Peyer's patch (tissue), 4 donors: Measurements from ENCODE around the gene CDK5RAP1. TPM values are rescaled to one million over a fixed set of nuclear protein-coding genes. Genes with fewer than 3 reads are reported as not detected.

Experiments
- DNase-seq, 3 donors: peaks; one replicate each; pipeline ENCODE4 v3.0.0-alpha.2; 2017 to 2019
- H3K27ac ChIP-seq, 4 donors: fragments of 200-600 bp; sonication (generic); one replicate each; pipeline ENCODE4 v1.5.1; 2016 to 2019
- H3K27me3 ChIP-seq, 2 donors: fragments of 200-600 bp; sonication (generic); one replicate each; pipeline ENCODE4 v1.5.1; 2019
- H3K36me3 ChIP-seq, 3 donors: fragments of 200-600 bp; sonication (generic); one replicate each; pipeline ENCODE4 v1.5.1; 2016 to 2019
- H3K4me1 ChIP-seq, 4 donors: fragments of 200-600 bp; sonication (generic); one replicate each; pipeline ENCODE4 v1.5.1; 2016 to 2019
- H3K4me3 ChIP-seq, 4 donors: fragments of 200-600 bp; sonication (generic); 1 replicate in 3 of 4; 2 replicates in 1 of 4; pipeline ENCODE4 v1.5.1; 2016 to 2019; ENCODE audit warnings: mild to moderate bottlenecking in 1 of 4
- H3K9me3 ChIP-seq, 4 donors: fragments of 200-600 bp; sonication (generic); one replicate each; pipeline ENCODE4 v1.5.1; 2016 to 2019; ENCODE audit warnings: mild to moderate bottlenecking in 1 of 4
- POLR2A ChIP-seq, 2 donors: fragments of 450-650 bp; IDR thresholded peaks; one replicate each; pipeline ENCODE4 v1.5.1; 2017; ENCODE audit warnings: antibody characterized with exemption in 2 of 2, mild to moderate bottlenecking in 2 of 2, moderate library complexity in 2 of 2
- total RNA-seq, 4 donors: library from RNA; depleted of rRNA; stranded (reverse); fragments of >200 nt; gene quantifications; one replicate each; pipeline ENCODE4 v1.1.0, GENCODE V29; 2016
- TF ChIP-seq, protein P1 (sequence below), 6 experiments: fragments of 450-650 bp in 4 of 6; fragments of 200-600 bp in 2 of 6; sonication (generic) in 1 of 6; IDR thresholded peaks; one replicate each; pipeline ENCODE4 v1.5.1; 2017 to 2019; ENCODE audit warnings: antibody characterized with exemption in 6 of 6, mild to moderate bottlenecking in 3 of 6, moderate library complexity in 1 of 6

The CDK5RAP1 gene
- total RNA-seq, 4 donors from 2014 or later = 23.5 to 47.0 (median 30.9) TPM

DNA sequence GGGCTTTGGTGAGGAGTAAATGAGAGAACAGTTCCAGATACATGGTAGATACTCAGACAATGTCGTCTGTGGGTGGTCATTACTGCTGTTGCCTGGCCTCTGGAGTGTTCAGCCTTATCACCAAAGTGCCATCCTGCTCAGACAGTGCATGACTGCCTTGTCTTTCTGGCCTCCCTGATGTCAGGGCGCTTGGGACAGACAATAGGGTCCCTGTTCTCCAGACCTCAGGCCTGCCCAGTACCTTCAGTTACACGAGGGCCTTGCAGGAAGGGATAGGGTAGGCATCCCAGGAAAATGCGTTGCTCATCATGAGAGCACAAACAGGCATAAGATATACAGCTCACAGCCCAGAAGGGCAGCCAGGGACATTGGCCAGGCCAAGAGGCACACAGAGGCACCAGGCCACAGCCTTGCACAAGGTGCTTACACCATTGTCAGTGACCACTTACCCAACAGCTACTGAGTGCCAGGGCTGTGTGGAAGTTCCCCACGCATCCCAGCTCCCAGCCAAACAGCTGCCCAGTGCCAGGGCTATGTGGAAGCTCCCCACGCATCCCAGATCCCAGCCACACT is 90.9 kb downstream of the CDK5RAP1 start:
- Histone ChIP-seq H3K4me3 (no peak overlapping the region), H3K36me3 (no peaks in the 10 kb centered on the region), H3K4me1 (no peaks in the 10 kb centered on the region), H3K9me3 (no peaks in the 10 kb centered on the region), H3K27me3 (no peaks in the 10 kb centered on the region), H3K27ac (no peak overlapping the region)
- no peak for DNase-seq
- no peak for TF ChIP-seq POLR2A (IDR thresholded peaks at IDR 0.05)
- TF ChIP-seq, protein P1, sequence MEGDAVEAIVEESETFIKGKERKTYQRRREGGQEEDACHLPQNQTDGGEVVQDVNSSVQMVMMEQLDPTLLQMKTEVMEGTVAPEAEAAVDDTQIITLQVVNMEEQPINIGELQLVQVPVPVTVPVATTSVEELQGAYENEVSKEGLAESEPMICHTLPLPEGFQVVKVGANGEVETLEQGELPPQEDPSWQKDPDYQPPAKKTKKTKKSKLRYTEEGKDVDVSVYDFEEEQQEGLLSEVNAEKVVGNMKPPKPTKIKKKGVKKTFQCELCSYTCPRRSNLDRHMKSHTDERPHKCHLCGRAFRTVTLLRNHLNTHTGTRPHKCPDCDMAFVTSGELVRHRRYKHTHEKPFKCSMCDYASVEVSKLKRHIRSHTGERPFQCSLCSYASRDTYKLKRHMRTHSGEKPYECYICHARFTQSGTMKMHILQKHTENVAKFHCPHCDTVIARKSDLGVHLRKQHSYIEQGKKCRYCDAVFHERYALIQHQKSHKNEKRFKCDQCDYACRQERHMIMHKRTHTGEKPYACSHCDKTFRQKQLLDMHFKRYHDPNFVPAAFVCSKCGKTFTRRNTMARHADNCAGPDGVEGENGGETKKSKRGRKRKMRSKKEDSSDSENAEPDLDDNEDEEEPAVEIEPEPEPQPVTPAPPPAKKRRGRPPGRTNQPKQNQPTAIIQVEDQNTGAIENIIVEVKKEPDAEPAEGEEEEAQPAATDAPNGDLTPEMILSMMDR (IDR thresholded peaks at IDR 0.05) = no peak

DNA sequence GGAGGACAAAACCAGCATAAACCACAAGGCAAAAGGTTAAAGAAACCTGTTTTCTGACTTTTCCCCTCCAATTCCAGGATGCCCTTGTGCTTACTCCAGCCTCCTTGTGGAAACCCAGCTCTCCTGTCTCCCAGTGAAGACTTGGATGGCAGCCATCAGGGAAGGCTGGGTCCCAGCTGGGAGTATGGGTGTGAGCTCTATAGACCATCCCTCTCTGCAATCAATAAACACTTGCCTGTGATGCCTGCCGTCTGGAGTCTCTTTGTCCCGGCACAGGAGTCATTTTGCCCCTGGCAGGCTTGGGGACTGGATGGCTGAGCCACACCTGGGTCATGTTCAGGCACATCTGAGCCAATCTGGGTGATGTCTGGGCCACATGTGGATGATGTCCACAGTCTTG is 91.7 kb downstream of the CDK5RAP1 start:
- H3K27ac ChIP-seq = no peak overlapping the region
- no peak for TF ChIP-seq POLR2A (IDR thresholded peaks at IDR 0.05)
- TF ChIP-seq, protein P1 (IDR thresholded peaks at IDR 0.05) = no peak
- H3K36me3 ChIP-seq = no peaks in the 10 kb centered on the region
- H3K4me3 ChIP-seq = no peak overlapping the region
- H3K27me3 ChIP-seq = no peaks in the 10 kb centered on the region
- H3K9me3 ChIP-seq = no peaks in the 10 kb centered on the region
- no peaks in the 10 kb centered on the region for H3K4me1 ChIP-seq
- DNase-seq = no peak

Other genes with a start within 250 kb of the CDK5RAP1 start
- not detected for gene BPIFA2, start 233.4 kb downstream of the CDK5RAP1 start, total RNA-seq
- not detected for gene BPIFA3, start 184.2 kb downstream of the CDK5RAP1 start, total RNA-seq
- not detected for gene BPIFA1, start 165.5 kb downstream of the CDK5RAP1 start, total RNA-seq
- not detected for gene BPIFB1, start 118.3 kb downstream of the CDK5RAP1 start, total RNA-seq
- 10 to 100 TPM; 12.1 to 15.0 (median 14.4) TPM for gene SNTA1, start 42.2 kb upstream of the CDK5RAP1 start, total RNA-seq
- gene CBFA2T2, start 88.6 kb upstream of the CDK5RAP1 start, total RNA-seq = 10 to 100 TPM; 31.2 to 51.3 (median 37.8) TPM